Measurements from ENCODE around the gene ROM1. TPM values are rescaled to one million over a fixed set of nuclear protein-coding genes. Genes with fewer than 3 reads are reported as not detected.
"Not testable (repeated sequence)": the region's sequence is repeated elsewhere in the genome, so short reads cannot be mapped to it uniquely, and the experiment has no call there.

ROM1 gene
- polyA plus RNA-seq, 12 donors: 0.87 to 3.2 (median 1.6) TPM; not detected in 2

DNA sequence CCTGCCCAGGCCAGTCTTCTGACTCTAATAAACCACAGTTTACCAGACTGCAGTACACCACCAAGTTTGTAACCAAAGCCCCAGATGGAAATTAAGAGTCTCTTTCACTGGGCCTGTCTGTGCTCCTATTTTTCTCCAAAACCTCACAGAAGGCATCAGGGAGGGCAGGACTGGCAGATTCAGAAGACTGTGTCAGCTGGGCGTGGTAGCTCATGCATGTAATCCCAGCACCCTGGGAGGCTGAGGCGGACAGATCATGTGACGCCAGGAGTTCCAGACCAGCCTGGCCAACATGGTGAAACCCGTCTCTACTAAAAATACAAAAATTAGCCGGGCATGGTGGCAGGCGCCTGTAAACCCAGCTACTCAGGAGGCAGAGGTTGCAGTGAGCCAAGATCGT lies 27.7 kb upstream of the ROM1 start:
- not testable (repeated sequence) for DNase-seq

DNA sequence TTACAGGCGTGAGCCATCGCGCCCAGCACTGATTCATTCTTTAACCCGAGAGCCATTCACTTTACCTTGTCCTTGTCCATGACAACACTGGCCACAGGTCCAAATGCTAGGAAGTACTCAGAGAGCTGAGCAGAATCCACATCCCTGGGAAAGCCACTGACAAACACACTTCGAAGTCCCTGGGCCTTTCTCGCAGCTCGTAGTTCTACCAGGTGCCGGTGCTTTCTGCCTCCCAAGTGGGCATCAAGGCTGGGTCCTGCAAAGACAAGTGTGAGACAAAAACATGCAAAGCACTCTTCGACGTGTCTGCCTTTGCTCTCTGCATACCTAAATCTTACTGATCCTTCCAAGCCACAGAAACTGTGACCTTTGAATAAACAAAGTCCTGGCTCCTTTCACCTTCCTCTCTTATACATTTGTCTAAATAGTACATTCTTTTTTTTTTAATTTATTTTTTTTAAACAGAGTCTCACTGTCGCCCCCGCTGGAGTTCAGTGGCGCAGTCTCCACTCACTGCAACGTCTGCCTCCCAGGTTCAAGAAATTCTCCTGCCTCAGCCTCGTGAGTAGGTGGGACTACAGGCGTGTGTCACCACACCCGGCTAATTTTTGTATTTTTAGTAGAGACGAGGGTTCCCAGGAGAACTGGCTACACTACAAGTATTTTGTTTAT lies 24.0 kb upstream of the ROM1 start:
- no peak for DNase-seq

DNA sequence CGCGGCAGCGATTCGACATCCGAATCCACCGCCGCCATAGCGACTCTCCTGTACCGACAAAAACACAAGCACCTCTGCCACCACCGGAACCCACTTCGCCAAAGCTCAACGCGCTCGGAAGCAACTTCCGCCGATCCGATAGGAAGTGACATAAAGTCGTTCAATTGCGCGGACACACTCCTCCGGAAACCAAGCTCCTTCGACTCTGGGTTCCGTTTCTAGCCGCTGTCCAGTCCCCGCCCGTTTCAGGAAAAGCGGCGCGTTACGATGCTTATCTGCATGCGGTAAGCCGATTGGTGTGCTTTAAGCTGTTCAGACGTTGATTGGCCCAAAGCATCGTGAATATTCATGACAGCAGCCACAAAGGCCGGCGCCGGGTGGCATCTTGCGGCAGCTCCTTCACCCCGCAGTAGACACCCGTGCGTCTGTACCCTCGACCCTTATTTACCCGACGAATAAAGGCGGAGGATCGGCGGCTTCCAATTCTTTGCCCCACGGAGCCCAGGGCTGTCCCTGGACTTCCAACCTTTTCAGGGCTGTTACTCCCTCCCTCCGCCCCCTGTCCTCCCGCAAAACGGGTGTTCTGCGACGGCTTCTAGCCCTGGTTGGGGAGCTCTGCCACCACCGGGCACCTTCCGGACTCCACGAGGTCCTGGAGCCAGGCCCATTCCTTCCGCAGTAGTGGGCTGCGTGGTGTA lies 21.5 kb upstream of the ROM1 start, which contains the start of gene TUT1:
Gene TUT1, minus strand, starts transcription at position 76 of the 698 bp plus-strand sequence. Its CDS starts 38 bp downstream, at position 38.
- peak; percentile 98 for DNase-seq

DNA sequence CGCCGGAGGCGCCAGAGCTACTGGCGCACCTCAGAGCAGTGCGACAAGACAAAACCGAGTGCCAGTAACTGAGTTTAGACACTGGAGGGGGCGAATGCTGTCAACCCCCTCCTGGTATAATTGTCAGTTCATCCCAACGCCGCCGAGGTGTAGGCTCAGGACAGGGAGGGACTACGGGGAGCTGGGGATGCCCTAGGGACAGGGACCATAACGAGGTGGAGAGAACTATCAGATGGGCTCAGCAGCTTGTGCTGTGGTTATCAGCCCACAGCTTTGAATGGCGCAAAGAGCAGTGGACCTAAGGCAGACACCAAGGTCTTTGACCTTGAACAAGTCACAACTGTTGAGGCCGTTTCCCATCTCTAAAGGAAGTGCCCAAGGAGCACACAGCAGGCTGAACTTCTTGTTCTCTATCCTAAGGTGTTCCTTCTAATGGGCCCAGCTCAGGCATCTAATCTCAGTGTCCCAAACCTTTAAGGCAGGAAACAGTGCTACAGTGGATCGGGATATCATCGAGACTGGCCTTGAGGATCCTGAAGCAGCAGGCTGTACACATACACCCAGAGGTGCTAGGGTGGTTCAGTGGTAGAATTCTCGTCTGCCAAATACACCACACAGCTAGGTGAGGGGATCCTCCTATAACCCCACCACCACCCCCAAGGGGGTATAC lies 20.8 kb upstream of the ROM1 start:
- DNase-seq: no peak

DNA sequence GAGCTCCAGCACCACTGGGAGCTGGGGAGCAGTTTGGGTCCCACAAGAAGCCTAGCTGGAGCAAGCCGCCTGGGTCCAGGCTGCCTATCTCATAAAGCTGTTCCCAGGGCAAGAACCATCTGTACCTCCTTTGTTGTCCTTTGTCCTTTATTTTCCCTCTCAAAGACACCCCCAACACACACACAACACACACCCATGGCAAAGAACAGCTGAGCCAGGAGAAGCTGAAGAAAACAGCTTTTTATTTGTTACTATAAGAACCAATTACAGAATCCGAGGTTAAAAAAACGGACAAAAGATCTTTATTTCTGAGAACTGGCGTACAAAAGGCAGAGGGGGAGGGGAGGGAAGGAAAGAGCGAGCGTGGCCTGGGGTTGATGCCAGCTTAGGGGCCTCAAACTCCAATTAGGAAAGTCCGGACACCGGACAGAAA lies 20.1 kb upstream of the ROM1 start:
- no peak for DNase-seq

GRCh38 chr11:62593434-62594044 lies 19.5 kb upstream of the ROM1 start:
- no peak for DNase-seq

GRCh38 chr11:62595124-62595523 lies 17.9 kb upstream of the ROM1 start:
- no peak for DNase-seq

GRCh38 chr11:62599069-62599696 lies 13.9 kb upstream of the ROM1 start:
- peak; percentile 95 for DNase-seq

DNA sequence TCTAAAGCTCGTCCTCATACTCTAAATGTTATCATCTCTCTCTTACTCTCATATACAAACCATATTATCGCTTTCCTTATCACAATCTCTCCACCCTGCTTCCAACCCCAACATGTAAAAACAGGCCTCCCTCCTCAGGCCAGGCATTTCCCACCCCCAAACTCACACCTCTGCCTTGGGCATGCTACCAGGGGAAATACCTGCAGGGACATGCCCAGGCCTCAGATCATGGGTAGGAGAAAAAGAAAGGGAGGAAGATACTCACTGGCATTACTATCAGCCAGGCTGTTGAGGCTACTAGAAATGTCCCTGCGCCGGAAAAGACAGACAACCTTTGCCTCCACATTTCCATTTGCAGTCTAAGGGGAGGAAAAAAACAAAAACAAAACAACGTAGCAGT lies 13.2 kb upstream of the ROM1 start:
- DNase-seq: no peak

GRCh38 chr11:62600367-62601121 lies 12.5 kb upstream of the ROM1 start:
- no peak for DNase-seq

DNA sequence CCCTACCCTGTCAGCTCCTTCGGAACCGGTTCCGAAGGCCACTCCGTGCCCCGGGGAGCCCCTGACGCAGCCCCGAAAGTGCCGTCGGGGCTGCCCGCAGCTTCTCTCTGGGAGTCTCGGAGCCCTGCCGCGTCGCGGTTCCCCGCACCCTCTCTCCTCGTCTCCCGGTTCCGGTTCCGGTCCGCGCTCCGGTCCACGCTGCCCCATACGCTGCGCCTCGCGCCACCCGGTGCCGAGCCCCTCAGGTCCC lies 12.0 kb upstream of the ROM1 start:
- DNase-seq: no peak

DNA sequence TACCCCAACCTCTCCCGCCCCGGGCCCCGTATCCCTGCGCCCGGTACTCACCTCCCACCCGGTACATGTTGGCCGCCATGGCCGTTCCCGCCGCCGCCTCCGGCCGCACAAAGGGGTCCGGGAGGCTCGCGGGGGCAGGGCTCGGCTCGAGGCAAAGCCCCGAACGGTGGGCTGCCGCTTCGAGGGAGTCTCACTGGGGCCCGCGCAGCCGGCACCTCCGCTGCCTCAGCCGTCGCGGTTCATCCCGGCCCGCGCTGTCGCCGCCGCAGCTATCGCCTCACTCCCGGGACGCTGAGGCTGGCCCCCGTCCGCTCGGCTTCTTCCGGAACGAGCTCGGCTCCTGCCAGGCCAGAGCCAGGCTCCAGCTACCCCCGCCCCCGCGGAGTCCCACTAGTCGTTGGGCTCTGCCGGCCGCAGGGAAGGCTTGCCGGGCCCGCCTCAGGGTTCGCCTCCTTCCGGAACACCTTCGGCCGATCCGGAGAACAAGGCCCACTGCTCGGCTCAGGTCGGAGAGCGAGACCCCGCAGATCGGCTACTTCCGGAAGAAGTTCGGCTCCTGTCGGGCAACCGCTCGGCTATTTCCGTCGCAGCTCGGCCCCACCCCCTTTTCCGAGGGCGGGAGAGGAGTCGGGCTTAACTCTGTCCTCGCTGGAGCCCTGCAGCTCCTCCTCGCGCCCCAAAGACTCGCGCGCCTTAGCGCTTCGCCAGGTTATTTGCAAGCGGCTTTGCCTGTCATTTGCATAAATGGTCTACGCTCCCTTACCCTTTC lies 11.5 kb upstream of the ROM1 start, which contains the start of gene MTA2:
Gene MTA2, minus strand, starts transcription at position 494 of the 769 bp plus-strand sequence. Its CDS starts 415 bp downstream, at position 79.
- DNase-seq: peak; percentile 98

DNA sequence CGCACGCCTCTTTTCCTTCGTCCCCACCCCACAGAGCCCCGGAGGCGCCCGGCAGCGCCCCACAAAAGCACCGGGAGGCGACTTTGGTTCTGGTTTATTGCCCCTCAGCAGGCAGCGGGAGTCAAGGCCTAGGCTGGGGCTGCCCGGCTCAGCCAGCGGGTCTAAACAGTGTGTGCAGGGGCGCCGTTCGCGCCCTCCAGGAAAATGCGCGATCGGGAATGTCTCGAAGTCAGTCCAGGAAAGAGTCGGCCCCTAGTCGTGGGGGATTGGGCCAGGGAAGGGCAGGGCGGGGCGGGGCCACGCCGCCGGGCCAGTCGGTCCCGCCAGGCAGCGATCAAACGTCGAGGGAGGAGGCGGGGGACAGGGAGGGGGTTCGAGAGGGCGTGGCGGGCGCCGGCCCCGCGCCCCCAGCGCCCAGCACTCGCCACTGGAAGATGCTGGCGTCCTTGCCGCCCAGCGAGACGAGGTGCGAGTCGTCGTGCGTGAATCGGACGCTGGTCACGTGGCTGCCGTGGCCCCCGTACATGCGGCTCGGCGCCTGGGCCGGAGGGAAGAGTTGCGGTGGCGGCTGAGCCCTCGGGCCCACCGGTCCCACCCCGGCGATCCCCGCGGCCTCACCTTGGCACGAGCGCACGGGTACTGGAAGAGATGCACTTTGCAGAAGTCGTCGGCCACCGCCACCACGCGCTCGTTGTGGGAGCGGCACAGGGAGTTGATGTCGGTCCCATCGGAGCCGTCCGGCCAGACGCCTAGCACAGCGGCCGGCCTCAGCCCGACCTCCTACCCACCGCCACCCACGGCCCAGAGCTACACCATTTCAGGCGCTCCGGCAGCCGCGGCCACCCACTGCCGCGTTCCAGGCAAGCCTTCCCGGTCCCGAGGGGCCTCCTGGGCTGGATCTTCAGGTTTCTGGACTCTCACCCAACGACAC lies 10.7 kb upstream of the ROM1 start:
- peak; percentile 68 for DNase-seq

- DNase-seq: no peak
Observed at GRCh38 chr11:62603072-62603408, 10.0 kb upstream of the ROM1 start.

DNA sequence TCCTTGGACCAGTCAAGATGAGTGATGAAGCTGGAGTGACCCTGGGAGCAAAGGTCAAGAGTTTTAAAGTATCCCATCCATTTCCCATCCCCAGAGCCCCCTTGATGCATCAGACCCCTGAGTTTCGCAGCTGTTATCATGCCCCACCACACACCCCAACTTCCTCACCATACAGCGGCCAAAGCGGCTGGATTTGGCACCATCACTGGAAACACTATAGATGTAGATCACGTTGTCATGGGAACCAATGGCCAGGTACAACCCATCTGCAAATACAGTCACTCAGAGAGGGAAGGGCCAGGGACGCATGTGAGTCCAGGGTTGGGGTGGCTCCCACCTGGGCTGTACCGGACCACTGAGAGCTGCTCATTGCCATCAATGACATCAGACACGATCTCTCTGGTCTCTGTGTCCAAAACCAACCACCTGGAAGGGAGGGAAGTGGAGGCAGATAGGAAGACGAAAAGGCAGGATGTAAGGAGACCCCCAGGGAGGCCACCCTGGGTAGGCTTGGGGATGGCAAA lies 9.2 kb upstream of the ROM1 start:
- DNase-seq: no peak

- DNase-seq: no peak
Observed at GRCh38 chr11:62604460-62605120, 8.5 kb upstream of the ROM1 start.

DNA sequence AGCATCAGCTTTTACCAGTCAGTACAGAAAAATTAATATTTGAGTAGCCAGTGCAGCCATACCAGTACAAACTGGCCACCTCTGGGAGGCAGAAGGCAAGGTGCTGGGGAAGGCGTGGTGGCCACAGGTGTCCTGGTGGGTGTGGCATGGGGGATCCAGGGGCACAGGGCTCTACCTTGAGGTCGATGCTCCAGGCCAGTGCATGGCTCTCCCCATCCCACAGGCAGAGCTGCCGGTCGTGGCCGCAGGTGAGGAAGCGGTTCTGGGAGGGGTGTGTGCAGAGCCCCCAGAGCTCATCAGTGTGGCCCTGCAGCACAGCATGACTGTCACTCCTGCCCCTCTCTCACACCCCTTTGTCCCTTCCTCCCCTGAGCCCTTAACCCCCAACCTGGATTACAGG lies 7.6 kb upstream of the ROM1 start:
- DNase-seq: no peak

DNA sequence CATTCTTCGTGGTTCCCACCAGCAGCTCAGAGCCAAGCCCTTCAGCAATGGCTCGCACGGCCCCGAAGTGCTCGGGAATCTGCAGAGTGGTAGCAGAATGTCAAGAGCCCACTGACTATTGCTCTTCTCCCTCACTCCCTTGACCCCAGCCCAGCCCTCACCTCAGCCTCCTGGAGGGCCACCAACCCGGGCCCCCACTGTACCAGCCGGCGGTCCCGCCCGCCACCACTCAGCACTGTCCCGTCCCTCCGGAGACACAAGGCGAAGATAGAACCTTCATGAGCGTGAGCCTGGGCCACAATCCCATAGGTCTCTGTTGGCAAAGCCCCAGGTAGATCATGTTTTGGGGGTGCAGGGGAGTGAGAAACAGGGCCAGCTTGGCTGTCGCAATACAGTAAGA lies 7.2 kb upstream of the ROM1 start:
- no peak for DNase-seq

- DNase-seq: no peak
Observed at GRCh38 chr11:62607714-62608113, 5.3 kb upstream of the ROM1 start.

All from muscle of arm (tissue), 12 donors.